ENCODE results near the gene LONP2. TPM values are rescaled to one million over a fixed set of nuclear protein-coding genes. Genes with fewer than 3 reads are reported as not detected.

The LONP2 gene
- total and polyA plus RNA-seq, 2 of the 13 experiments (the other 11 are each of a cell fraction or from before 2014, with no cell fraction given), result 39.2 to 63.3 TPM

- TF ChIP-seq ZNF660 (CRISPR knock-in tag; IDR thresholded peaks at IDR 0.05; ENCODE audit: borderline replicate concordance, low read depth), result no peak
- 0 out of 2 replicates have a peak, but pooled peaks have one; percentile 67 for TF ChIP-seq ZNF224 (CRISPR knock-in tag; IDR thresholded peaks at IDR 0.05)
- TF ChIP-seq ZNF10 (CRISPR knock-in tag; IDR thresholded peaks at IDR 0.05; ENCODE audit: borderline replicate concordance, low read depth), result no peak
- no peak; the same call in 1 of the 2 replicates for TF ChIP-seq ZNF350 (CRISPR knock-in tag; IDR thresholded peaks at IDR 0.05; ENCODE audit: borderline replicate concordance, low read depth)
- TF ChIP-seq SSRP1 (CRISPR knock-in tag; IDR thresholded peaks at IDR 0.05), result no peak
- TF ChIP-seq ZNF878 (CRISPR knock-in tag; IDR thresholded peaks at IDR 0.05), result 0 out of 2 replicates have a peak, but pooled peaks have one; percentile 40
- peak; percentile 51; the same call in 1 of the 2 replicates for TF ChIP-seq ZNF598 (CRISPR knock-in tag; IDR thresholded peaks at IDR 0.05; ENCODE audit: borderline replicate concordance)
- TF ChIP-seq PBX3 (CRISPR knock-in tag; IDR thresholded peaks at IDR 0.05; ENCODE audit: borderline replicate concordance), result 0 out of 2 replicates have a peak, but pooled peaks have one; percentile 35
- no peak; the same call in 1 of the 2 replicates for TF ChIP-seq ZNF225 (CRISPR knock-in tag; IDR thresholded peaks at IDR 0.05)
- no peak for TF ChIP-seq FOXA1 (IDR thresholded peaks at IDR 0.05)
- no peak for TF ChIP-seq FOXA1 (CRISPR knock-in tag; IDR thresholded peaks at IDR 0.05)
- no peak for TF ChIP-seq GPBP1L1 (CRISPR knock-in tag; IDR thresholded peaks at IDR 0.05)
- no peak for TF ChIP-seq PAWR (CRISPR knock-in tag; IDR thresholded peaks at IDR 0.05; ENCODE audit: borderline replicate concordance)
- TF ChIP-seq BRF2 (CRISPR knock-in tag; IDR thresholded peaks at IDR 0.05), result peak; percentile 83; the same call in 1 of the 2 replicates
- TF ChIP-seq ZNF276 (CRISPR knock-in tag; IDR thresholded peaks at IDR 0.05; ENCODE audit: low read depth), result no peak; the same call in 1 of the 2 replicates
- TF ChIP-seq PAXIP1 (CRISPR knock-in tag; conservative IDR thresholded peaks at IDR 0.05), result no peak
- no peak for TF ChIP-seq ZKSCAN5 (CRISPR knock-in tag; IDR thresholded peaks at IDR 0.05)
These were observed 141.4 kb downstream of the LONP2 start, which contains the start of gene SIAH1 (continued) for GRCh38 chr16:48385253-48386150.
